ENCODE data around the gene TMEM147.

TMEM147 gene, protein sequence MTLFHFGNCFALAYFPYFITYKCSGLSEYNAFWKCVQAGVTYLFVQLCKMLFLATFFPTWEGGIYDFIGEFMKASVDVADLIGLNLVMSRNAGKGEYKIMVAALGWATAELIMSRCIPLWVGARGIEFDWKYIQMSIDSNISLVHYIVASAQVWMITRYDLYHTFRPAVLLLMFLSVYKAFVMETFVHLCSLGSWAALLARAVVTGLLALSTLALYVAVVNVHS

DNA sequence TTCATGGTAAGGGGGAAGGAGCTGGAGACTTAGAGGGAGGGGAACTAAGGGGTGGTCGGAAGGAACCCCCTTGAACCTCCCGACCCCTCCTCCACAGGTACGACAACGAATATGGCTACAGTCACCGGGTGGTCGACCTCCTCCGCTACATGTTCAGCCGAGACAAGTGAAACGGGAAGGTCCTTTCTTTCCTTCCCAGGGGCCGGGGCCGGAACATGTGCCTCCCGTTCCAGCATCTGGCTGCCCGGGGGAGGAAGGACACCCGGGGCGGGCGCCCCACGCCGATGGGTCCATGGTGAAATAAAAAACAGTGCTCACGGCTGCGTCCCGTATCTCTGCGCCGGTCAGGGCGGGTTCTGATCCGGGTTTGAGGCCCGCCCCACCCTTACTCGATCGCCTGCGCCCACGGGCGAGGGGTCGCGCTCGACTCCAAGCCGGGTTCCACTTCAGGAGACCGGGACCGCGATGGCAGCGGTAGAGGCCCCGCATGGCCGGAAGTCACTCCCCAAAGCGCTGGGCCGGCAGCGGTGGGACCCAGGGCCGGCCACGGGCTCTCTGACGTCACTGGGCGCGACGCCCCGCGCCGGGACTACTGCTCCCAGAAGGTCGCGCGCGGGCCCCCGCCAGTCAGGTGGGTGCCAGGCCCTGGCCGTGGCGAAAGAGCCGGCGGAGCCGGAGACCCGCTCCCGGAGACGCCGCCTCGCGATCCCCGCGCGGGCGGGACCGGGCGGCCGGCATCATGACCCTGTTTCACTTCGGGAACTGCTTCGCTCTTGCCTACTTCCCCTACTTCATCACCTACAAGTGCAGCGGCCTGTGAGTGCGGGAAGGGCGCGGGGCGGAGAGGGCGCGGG is at the start of gene TMEM147:
TMEM147 (plus strand) TSS at position 626 of the 854 bp plus-strand sequence; CDS start at position 740, 114 bp downstream.
- in situ Hi-C loops (cut with MboI; ENCODE audit: low sequenced_read_pairs): no loop called here

DNA sequence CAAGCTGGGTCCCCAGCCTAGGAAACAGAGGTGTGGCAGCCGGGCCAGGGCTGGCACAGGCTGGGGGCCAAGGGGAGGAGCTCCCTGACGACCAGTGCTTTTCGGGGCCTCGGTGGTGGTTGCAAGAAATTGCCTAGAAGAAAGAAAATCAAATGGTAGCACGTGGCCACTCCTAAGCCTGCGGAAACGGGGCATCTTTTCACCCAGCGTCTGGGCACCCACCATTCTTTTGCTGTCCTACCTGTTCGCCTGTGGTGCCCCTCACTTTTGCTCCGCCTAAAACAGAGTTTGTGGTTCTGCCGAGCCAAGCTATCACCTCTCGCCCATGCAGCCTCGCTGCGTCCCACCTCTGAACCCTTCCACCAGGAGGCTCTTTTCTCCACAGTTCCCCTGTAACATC is 48.0 kb upstream of the TMEM147 start:
- in situ Hi-C loops (cut with MboI; ENCODE audit: low sequenced_read_pairs): no loop called here

DNA sequence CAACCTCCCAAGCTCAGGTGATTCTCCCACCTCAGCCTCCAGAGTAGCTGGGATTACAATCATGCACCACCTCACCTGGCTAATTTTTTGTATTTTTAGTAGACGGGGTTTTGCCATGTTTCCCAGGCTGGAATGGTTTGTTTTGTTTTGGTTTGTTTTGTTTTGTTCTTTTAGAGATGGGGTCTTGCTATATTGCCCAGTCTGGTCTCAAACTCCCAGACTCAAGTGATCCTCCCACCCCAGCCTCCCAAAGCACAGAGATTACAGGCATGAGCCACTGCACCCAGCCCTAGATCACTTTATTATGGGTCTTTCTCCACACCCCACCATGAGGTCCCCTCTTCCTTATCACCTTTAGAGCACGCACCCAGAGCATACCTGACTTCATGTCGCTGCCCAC is 47.2 kb upstream of the TMEM147 start:
- in situ Hi-C loops (cut with MboI; ENCODE audit: low sequenced_read_pairs): no loop called here

DNA sequence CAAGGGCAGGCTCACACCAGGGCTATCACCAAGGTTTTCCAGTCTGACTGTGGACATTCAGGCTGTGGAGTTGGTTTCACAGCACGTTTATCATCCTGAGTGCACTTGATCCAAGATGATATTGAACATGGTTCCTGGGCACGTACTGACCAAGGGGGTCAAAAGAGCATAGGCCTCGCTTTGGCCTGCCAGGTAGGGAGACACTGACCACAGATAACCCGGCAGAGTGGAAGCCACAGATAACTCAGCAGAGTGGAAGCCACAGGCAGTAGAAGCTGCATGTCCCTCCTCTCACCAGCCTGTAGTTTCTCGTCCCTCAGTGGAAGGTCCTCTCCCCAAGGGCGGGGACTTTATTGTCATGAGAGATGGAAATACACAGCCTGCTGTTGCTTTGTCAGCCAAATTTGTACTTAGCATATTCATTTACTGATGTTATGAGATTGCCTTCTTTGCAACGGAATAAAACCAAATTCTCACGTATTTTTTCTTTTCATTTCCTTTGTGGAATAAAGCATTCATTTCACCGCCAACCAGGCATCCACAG is 46.4 kb upstream of the TMEM147 start:
- in situ Hi-C loops (cut with MboI; ENCODE audit: low sequenced_read_pairs): no loop called here

DNA sequence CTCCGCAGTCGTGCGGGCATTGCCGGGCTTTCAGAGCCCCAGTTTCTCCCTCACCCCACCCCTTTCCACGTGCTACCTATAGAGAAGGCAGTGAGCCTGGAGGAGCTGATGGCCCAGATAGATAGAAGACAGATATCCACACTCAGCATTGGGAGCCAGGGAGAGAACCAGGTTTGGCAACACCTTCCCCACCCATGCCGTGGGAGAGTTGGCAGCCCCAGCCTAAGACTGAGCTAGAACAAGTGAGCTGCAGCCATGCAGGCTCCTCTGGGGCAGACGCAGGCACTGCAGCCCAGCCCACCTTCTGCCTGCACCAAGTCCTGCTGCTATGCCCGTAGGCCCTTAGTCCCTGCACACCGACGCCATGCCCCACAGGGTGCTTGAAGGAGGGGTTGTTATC is 44.8 kb upstream of the TMEM147 start:
- in situ Hi-C loops (cut with MboI; ENCODE audit: low sequenced_read_pairs): no loop called here

DNA sequence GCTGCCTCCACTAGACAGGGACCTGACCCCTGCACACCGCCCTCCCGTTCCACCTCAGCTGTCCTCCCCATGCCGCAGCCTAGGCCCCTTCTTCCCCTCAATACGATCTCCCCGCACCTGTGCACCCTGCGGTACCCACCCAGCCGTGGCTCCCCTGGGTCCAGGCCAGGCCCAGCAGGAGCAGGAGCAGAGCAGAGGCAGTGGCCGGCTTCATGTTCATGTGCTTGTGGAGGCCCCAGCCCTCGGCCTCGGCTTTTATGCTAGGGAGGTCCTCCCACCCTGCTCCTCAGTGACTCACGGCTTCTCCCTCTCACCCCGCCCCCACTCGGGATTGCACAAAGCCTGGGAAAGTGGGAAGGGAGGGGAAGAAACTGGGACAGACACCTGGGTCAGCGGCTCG is 43.7 kb upstream of the TMEM147 start:
- in situ Hi-C loops (cut with MboI; ENCODE audit: low sequenced_read_pairs): no loop called here

DNA sequence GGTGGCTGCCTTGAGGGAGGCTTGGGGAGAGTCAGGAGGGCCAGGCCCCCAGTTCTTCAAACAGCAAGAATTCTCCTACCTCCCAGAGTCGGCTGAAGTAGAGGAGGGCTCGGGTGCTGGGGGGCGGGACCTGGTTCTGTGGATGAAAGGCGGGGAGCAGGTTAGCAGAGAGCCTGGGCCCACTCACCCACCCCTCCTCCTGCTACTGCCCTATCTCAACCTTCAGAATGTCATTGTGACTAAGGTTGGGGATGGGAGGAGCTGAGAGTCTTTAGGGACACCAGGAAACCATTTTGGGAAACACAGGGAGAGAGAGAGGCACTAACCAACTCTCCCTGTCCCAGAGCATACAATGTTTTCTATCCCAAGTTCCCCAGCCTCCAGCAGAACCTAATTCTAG is 42.7 kb upstream of the TMEM147 start:
- in situ Hi-C loops (cut with MboI; ENCODE audit: low sequenced_read_pairs): no loop called here

DNA sequence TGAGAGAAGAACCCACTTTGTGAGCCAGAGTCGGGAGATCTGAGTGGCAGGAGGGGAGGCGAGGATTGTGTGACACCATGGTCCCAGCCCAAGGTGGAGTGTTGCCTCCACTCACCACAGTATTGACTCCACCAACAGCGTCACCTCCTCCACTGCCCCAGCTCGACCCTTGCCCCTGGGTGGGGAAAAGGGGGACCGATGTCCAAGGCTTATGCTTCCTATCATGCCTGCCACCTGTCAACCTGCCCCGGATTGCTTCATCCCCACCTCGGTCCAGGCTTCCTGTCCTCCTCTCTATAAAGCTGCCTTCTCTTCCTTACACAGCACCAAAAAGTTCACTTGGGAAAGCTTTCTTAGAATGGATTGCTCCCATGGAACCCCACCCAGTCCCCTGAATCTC is 39.4 kb upstream of the TMEM147 start:
- in situ Hi-C loops (cut with MboI; ENCODE audit: low sequenced_read_pairs): no loop called here

DNA sequence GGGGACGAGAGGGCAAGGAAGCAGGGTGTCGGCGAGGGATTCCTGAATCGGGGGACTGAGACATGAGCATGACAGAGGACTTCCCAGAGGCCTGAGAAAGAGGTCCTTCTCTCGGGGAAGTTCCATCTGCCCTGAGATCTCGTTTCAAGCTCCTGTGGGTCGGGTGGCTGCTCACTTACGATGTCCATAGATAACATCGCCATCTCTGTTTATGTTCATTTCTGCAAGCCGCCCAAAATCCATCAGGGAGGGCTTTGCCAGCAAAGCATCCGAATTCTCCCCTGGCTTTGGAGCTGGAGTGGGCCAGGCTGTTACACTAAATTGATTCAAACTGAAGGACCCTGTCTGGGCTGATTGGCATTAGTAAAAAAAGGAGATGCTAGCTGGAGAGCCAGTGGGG is 37.9 kb upstream of the TMEM147 start:
- in situ Hi-C loops (cut with MboI; ENCODE audit: low sequenced_read_pairs): no loop called here

DNA sequence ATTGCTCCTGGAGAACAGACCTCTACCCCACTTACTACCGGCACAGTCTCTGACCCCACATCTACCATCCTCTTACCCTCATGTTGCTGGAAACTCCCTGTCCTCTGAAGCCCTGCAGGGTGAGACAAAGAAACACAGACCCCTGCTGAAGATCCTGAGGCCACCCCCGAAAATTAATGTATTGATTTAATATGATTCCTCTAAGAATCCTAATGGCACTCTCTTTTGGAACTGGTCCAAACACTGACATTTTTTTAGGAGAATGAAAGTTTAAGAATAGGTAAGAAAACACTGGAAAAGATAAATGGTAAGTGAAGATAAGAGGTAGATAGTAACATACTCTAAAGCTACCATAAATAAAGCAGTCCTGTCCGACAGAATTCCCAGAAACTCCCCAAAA is 37.3 kb upstream of the TMEM147 start:
- in situ Hi-C loops (cut with MboI; ENCODE audit: low sequenced_read_pairs): no loop called here

DNA sequence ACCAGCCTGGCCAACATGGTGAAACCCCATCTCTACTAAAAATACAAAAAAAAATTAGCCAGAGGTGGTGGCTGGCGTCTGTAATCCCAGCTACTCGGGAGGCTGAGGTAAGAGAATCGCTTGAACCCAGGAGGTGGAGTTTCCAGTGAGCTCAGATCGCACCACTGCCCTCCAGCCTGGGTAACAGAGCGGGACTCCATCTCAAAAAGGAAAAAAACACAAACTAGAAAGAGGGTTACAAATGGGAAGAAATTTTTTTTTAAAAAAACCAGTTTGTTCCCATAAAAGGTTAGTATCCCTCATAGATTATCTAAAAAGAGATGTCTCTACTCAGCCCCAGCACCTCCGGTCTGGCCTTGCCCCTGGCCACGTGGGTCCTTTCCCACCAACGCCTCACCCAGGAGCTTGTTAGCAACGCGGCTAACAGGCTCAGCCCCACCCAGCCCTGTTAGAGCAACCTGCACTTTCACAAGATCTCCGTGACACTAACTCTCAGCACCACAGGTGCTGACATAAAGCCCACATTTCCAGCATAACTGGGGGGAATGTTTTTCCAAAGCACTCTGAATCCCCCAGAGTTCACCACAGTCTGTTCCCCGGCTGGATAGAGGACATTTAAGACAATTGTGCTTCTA is 36.3 kb upstream of the TMEM147 start:
- in situ Hi-C loops (cut with MboI; ENCODE audit: low sequenced_read_pairs): no loop called here

DNA sequence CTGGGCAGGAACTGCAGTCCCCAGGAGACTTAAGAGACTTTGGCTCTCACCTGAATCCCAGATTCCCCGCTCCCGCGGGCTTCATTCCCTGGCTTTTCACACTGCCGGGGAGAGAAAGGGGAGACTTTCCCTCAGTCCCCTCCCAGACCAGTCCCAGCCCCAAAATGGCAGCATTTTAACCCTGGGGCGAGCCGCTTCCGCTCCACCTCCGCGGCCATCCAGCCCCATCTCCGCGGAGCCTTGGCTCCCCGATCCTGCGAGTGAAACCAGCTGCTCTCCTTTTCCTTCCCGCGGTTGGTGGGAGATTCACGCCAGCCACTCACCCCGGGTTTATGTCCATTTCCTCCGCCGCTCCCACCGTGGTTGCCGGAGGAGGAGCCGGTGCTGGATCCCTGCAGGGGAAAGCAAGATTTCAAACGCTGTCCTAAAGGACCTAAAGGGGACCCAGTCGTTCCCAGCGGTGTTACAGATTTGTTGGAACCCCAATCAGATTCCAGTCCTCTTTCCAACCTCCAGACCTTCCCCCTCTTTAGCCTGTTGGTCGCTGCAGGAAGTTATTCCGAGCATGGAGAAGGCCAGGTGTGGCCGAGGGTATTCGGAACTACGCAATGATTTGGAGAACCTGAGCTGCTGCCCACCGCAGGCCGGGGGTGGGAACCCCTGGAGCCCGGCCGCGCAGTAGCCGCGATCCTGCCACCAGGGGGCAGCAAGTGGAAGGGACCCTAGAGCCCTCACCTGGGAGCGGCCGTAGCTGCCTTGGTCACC is 35.4 kb upstream of the TMEM147 start:
- in situ Hi-C loops (cut with MboI; ENCODE audit: low sequenced_read_pairs): no loop called here

DNA sequence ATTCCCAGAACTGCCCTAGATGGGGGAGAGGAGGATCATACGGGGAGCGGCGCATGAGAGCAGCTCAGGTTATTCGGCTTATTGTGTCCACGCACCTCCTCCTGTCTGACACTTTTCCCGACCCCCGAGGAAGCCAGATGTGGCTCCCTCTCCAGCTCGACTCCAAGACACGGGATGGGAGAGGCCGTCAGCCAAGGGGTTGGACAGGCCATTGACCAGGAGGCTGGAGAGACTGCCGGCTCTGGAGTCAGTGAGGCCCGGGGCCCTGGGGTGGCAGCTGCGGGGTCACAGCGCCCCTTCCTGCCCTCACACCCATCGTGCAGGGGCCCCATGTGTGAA is 34.8 kb upstream of the TMEM147 start:
- in situ Hi-C loops (cut with MboI; ENCODE audit: low sequenced_read_pairs): no loop called here

DNA sequence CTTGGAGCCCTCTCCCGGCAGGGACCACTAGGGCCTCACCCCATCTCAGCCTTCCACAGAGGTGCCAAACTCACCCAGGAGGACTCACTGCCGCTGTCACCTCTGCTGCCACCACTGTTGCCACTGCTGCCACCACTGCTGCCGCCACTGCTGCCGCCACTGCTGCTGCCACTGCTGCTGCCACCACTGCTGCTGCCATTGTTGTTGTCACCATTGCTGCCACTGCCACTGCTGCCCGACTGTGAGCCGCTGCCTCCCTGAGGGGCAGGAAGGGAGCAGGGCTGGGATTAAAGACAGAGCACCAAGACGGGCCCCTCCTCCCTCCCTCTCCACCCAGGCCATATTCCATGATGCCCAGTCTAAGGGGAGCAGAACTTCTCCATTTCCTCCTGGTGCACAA is 34.1 kb upstream of the TMEM147 start:
- in situ Hi-C loops (cut with MboI; ENCODE audit: low sequenced_read_pairs): no loop called here

DNA sequence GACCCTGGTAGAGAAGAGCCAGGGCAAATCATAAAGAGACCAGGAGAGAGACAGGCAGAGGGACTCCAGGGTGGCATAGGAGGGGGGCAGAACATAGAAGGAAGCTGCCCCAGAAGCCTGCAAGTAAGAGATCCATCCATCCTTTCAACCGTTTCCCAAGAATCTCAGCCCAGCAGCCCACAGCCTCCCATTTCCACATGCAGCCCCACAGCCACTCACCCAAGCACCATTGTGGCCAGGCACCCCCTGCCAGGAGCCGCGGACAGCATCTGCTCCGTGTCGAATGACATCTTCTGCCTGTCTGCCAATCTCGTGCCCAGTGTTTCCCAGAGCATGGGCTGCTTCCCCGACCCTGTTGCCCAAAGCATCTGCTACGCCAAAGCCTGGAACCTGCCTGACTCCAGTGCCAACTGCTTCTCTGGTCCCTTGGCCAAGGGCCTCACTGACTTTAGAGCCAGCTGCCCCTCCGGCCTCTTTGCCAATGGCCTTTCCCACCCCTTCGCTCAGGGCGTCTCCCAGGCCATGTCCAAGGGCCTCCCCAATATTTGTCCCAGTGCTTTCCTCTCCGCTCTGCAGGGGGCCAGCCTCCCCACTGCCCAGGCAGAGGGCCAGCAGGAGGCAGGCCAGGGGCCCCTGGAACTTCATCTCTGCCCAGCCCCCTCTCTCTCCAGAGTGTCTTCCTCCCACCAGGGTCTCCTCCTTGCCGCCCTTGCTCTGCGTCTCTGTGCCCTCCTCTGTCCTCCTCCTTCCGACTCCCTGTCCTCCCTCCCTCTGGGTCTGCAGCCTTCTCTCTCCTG is 32.4 kb upstream of the TMEM147 start:
- in situ Hi-C loops (cut with MboI; ENCODE audit: low sequenced_read_pairs): no loop called here

DNA sequence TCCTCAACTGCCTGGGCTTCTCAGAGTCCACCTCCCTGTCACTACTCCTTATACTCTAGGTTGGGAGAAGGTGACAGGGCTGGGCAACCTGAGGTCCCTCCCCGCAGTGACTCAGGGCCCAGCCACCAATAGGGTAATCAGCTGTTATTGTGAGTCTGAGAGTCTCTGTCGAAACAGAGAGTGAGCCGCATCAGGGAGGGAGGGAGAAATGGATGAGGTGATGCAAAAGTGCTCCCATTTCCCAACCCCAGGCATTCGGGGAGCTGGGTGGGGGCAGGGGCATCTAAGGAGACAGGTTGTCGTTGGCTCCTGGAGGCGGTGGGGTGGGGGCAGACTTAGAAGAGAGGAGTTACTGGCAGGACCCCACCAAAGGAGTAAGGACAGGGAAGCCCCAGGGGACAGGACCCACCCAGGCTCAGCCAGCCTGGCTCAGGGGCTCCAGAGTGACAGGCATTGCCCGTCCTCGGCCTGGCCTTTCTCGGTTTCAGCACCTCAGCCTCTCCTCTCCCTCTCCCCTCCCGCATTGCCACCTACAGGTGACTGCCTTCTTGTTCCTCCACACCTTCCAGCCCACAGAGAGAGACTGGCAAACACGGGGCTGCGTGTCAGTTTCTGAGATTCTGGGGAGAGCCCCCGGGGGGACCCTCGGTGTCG is 31.7 kb upstream of the TMEM147 start, which contains the start of gene DMKN:
DMKN (minus strand) TSS at position 22 of the 654 bp plus-strand sequence. CDS start 174 bp downstream, outside the sequence.
- in situ Hi-C loops (cut with MboI; ENCODE audit: low sequenced_read_pairs): no loop called here

DNA sequence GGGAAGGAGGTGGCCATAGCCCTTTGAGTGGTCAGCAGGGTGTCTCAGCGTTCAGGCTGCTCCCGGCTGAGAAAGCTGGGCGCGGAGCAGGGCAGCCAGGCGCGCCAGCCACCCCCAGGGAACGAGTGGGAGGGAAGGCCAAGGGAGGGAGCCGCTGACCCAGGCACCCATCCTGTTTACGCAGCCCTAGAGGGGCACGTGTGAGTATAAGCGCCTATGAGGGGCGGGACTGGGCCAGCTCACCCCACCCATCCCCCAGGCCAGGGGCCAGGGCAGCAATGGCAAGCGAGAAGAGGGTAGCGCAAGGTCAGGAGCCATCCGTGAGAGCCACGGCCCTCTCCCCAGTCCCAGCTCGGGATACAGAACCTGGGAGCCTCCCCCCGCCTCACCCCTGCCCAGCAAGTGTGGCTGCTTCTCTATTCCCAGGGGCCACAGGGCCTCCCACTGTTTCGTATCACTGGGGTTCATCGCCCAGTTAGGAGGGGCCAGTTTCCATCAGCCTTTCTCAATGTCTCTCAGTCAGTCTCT is 31.1 kb upstream of the TMEM147 start:
- in situ Hi-C loops (cut with MboI; ENCODE audit: low sequenced_read_pairs): no loop called here

DNA sequence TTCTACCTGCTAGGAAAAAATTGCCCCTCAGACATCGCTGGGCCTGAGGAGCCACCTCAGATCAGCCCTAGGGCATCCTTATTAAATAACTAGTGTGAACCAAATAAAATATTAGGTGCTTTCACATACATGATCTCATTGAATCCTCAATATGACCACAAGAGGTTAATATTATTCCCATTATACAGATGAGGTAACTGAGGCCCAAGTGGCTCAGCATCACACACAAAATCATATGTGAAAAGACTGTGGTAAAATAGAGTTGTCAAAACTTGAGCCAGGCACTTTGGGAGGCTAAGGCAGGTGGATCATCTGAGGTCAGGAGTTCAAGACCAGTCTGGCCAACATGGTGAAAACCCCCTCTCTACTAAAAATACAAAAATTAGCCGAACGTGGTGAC is 29.1 kb upstream of the TMEM147 start:
- in situ Hi-C loops (cut with MboI; ENCODE audit: low sequenced_read_pairs): no loop called here

DNA sequence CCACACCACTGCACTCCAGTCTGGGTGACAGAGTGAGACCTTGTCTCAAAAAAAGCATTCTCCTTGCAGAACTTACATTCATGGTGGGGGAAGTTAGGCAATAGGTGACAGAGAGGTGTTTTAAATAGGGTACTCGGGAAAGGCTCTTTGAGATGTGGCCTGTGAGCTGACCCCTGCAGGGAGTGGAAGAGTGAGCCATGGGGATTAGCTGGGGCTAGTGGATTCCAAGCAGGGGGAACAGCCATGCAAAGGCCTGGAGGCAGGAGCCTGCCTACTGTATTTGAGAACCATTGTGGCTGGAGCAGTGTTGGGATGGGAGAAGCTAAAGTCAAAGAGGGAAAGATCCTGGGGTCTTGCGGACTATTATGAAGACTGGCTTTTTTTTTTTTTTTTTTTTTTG is 28.1 kb upstream of the TMEM147 start:
- in situ Hi-C loops (cut with MboI; ENCODE audit: low sequenced_read_pairs): no loop called here
